Left lung (tissue), 10 donors: ENCODE measurements around the gene STRIP2. TPM values are rescaled to one million over a fixed set of nuclear protein-coding genes. Genes with fewer than 3 reads are reported as not detected.

Experiments
- ATAC-seq: fragments of 200-7000 bp; cut with Tn5 transposase; one replicate; pipeline ENCODE4 v1.9.1; 2020; ENCODE audit warnings: moderate library complexity
- DNase-seq, 4 donors: peaks; one replicate each; pipeline ENCODE4 v3.0.0-alpha.2; 2013 to 2020
- H3K27ac ChIP-seq, 2 donors: fragments of 200-600 bp; sonication (generic) in 1 of 2; one replicate each; pipeline versions ENCODE4 v1.5.0 to v1.8.0; 2020 to 2021
- H3K27me3 ChIP-seq, 2 donors: fragments of 200-600 bp; sonication (generic) in 1 of 2; one replicate each; pipeline versions ENCODE4 v1.5.0 to v1.8.0; 2020 to 2021
- H3K36me3 ChIP-seq, 2 donors: fragments of 200-600 bp; sonication (generic) in 1 of 2; one replicate each; pipeline versions ENCODE4 v1.5.0 to v1.8.0; 2020 to 2021
- H3K4me1 ChIP-seq, 2 donors: fragments of 200-600 bp; one replicate each; pipeline ENCODE4 v1.8.0; 2021
- H3K4me3 ChIP-seq, 2 donors: fragments of 200-600 bp; sonication (generic) in 1 of 2; one replicate each; pipeline versions ENCODE4 v1.5.0 to v1.8.0; 2020 to 2021; ENCODE audit warnings: mild to moderate bottlenecking in 1 of 2
- H3K9me3 ChIP-seq, 2 donors: fragments of 200-600 bp; sonication (generic) in 1 of 2; one replicate each; pipeline versions ENCODE4 v1.5.0 to v1.8.0; 2020 to 2021
- CTCF ChIP-seq, 2 donors: fragments of 200-600 bp; sonication (generic) in 1 of 2; IDR thresholded peaks; one replicate each; pipeline versions ENCODE4 v1.5.0 to v1.8.0; 2021; ENCODE audit warnings: antibody characterized with exemption in 2 of 2
- intact Hi-C, 2 donors: fragments of 100-400 bp; cut with DNase I; formaldehyde crosslinking; loops; one replicate each; pipeline versions ENCODE4 v1.11.2 to v1.14.2; 2022
- polyA plus RNA-seq, 6 donors: library from polyadenylated mRNA; unstranded; fragments of 120-200 nt; gene quantifications; one replicate each; pipeline ENCODE4 v1.2.1, GENCODE V29; 2013; ENCODE audit not compliant: insufficient read length in 6 of 6
- total RNA-seq, 2 donors: library from RNA; stranded (reverse); fragmentation: NEBNext Ultra II Directional; extraction: Animal tissue kit (Norgen Biotek cat#: 25700); gene quantifications; one replicate each; pipeline ENCODE4 v1.2.1, GENCODE V29; 2021
- donor health status: DM: no; HTN: yes; CAD: no.
- donor health status: DM: no; HTN: no; CAD: no.

Gene STRIP2
- total and polyA plus RNA-seq, 8 donors: 4.4 to 6.3 (median 5.6) TPM

- H3K4me3 ChIP-seq: no peak overlapping the region
- no peaks in the 10 kb centered on the region for H3K9me3 ChIP-seq
- no peaks in the 10 kb centered on the region for H3K4me1 ChIP-seq
- no peak for DNase-seq
- TF ChIP-seq CTCF (IDR thresholded peaks at IDR 0.05): no peak
- H3K27me3 ChIP-seq: no peaks in the 10 kb centered on the region
- no peaks in the 10 kb centered on the region for H3K36me3 ChIP-seq
- no peak overlapping the region for H3K27ac ChIP-seq
- intact Hi-C loops: loop anchor here in 1 of 2 donors (10.0 kb wide), 1 partner anchor 162 kb away; no protein-coding TSS in a partner anchor
- ATAC-seq: no peak
Observed at GRCh38 chr7:129482781-129483180, 48.5 kb downstream of the STRIP2 start.

GRCh38 chr7:129489491-129489890 lies 55.3 kb downstream of the STRIP2 start:
- no peak overlapping the region for H3K4me3 ChIP-seq
- no peaks in the 10 kb centered on the region for H3K36me3 ChIP-seq
- no peak for TF ChIP-seq CTCF (IDR thresholded peaks at IDR 0.05)
- H3K4me1 ChIP-seq: no peaks in the 10 kb centered on the region
- H3K27me3 ChIP-seq: no peaks in the 10 kb centered on the region
- DNase-seq (no peak), ATAC-seq (no peak)
- intact Hi-C loops: loop anchor here in 1 of 2 donors (10.0 kb wide), 1 partner anchor 155 kb away; no protein-coding TSS in a partner anchor
- H3K9me3 ChIP-seq: no peaks in the 10 kb centered on the region
- H3K27ac ChIP-seq: no peak overlapping the region

- no peak overlapping the region for H3K27ac ChIP-seq
- no peaks in the 10 kb centered on the region for H3K27me3 ChIP-seq
- H3K4me1 ChIP-seq: no peaks in the 10 kb centered on the region
- DNase-seq (no peak), ATAC-seq (no peak)
- no peak for TF ChIP-seq CTCF (IDR thresholded peaks at IDR 0.05)
- intact Hi-C loops: no loop called here
- no peaks in the 10 kb centered on the region for H3K36me3 ChIP-seq
- no peak overlapping the region for H3K4me3 ChIP-seq
- no peaks in the 10 kb centered on the region for H3K9me3 ChIP-seq
Observed at GRCh38 chr7:129492391-129492790, 58.2 kb downstream of the STRIP2 start.

- Histone ChIP-seq H3K4me3 (no peak overlapping the region), H3K27me3 (no peaks in the 10 kb centered on the region), H3K36me3 (no peaks in the 10 kb centered on the region), H3K9me3 (no peaks in the 10 kb centered on the region), H3K4me1 (no peaks in the 10 kb centered on the region), H3K27ac (no peak overlapping the region)
- DNase-seq (no peak), ATAC-seq (peak; percentile 46)
- intact Hi-C loops: no loop called here
- TF ChIP-seq CTCF (IDR thresholded peaks at IDR 0.05): no peak
Observed at GRCh38 chr7:129493555-129493954, 59.3 kb downstream of the STRIP2 start.

- Histone ChIP-seq H3K27me3 (no peaks in the 10 kb centered on the region), H3K4me1 (no peaks in the 10 kb centered on the region), H3K27ac (no peak overlapping the region), H3K36me3 (no peaks in the 10 kb centered on the region), H3K9me3 (no peaks in the 10 kb centered on the region), H3K4me3 (no peak overlapping the region)
- no peak for DNase-seq
- intact Hi-C loops: no loop called here
- TF ChIP-seq CTCF (IDR thresholded peaks at IDR 0.05): no peak
- peak; percentile 42 for ATAC-seq
Observed at GRCh38 chr7:129494041-129494440, 59.8 kb downstream of the STRIP2 start.
